ENCODE measurements around the gene AMN. TPM values are rescaled to one million over a fixed set of nuclear protein-coding genes. Genes with fewer than 3 reads are reported as not detected.
"Not testable (repeated sequence)": the region's sequence is repeated elsewhere in the genome, so short reads cannot be mapped to it uniquely, and the experiment has no call there.

Gene AMN
- polyA plus RNA-seq (2013, experiment 1 of 2): 0.20 TPM
- polyA plus RNA-seq (2013, experiment 2 of 2): 0.38 TPM

DNA sequence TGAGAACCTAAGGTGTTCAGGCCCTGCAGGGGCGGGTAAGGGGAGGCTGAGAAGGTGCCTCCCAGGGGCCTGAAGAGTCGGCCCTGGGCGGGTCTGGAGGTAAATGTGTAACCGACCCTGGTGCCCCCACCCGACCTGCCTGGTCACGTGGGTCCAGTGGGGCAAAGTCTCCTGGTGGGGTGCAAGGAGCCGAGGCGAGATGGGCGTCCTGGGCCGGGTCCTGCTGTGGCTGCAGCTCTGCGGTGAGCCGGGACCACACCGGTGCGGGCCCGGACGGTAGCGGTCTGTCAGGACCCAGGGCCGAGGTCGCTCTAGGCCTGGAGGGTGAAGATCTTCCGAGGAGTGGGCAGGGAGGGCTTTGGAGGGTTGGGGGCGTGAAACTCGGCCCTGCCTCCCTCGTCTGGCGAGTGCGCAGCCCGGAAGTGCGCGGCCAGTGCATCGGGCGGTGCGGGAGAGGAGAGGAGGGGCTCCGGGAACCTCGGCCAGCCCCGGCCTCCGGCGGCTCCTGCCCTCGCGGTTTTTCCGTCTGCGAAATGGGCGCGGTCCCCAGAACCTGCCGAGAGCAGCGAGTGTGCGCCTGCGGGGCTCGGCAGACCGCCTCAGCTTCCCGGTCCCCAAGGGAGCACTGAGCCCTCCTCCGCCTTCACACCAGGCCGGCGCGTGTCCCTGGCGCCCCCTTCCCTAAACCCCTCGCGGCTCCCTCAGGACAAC is at the start of gene AMN:
TSS of gene AMN (plus strand) at position 174 of the 711 bp plus-strand sequence. CDS start at position 200, 26 bp downstream.
- Histone ChIP-seq H3K27me3 (ENCODE audit: insufficient read depth, low read length) (peaks cover 73% of the 10 kb centered on the region), H3K4me1 (ENCODE audit: insufficient read depth, low read length) (peaks cover 10% of the 10 kb centered on the region), H3K36me3 (ENCODE audit: insufficient read depth, low read length) (no peaks in the 10 kb centered on the region), H3K9me3 (ENCODE audit: insufficient read depth, low read depth, low read length) (no peaks in the 10 kb centered on the region), H3K27ac (ENCODE audit: low read depth, low read length) (no peak within 1 kb of the TSS), H3K9ac (ENCODE audit: low read depth, low read length) (no peak within 1 kb of the TSS; the same call in 1 of the 2 replicates), H3K4me3 (ENCODE audit: low read length) (peak within 1 kb of the TSS; percentile 52)
- 7% methylated on average over 56 of the region's 56 CpGs for WGBS

- Histone ChIP-seq H3K4me3 (ENCODE audit: low read length) (no peak overlapping the region), H3K9me3 (ENCODE audit: insufficient read depth, low read depth, low read length) (no peaks in the 10 kb centered on the region), H3K36me3 (ENCODE audit: insufficient read depth, low read length) (peaks cover 23% of the 10 kb centered on the region), H3K27me3 (ENCODE audit: insufficient read depth, low read length) (no peaks in the 10 kb centered on the region), H3K9ac (ENCODE audit: low read depth, low read length) (no peak overlapping the region), H3K4me1 (ENCODE audit: insufficient read depth, low read length) (no peaks in the 10 kb centered on the region), H3K27ac (ENCODE audit: low read depth, low read length) (no peak overlapping the region)
- 90% methylated on average over 4 of the region's 7 CpGs for WGBS
Observed at GRCh38 chr14:102873131-102873530, 49.3 kb upstream of the AMN start.

DNA sequence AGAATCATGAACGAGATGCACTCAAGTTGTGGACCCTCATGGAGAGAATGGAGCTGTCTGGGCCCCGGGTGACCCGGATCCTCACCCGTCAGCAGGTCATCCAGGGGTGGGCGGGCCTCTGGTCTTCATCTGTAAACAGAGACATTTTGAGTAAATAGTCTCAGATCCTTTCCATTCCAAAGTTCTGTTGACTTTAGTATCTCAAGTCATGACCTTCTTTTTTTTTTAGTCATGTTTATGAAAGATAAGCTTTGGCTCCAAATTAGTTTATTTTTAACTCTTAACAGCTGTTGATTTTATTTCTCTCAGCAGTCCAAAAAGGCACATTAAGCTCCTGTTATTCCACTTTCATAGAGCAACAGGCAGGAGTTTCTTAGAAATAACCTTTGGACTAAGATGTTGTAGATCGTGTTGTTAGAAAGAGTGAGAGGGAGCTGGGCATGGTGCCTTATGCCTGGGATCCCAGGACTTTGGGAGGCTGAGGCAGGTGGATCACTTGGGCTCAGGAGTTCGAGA is 48.9 kb upstream of the AMN start:
- no peaks in the 10 kb centered on the region for H3K9me3 ChIP-seq (ENCODE audit: insufficient read depth, low read depth, low read length)

DNA sequence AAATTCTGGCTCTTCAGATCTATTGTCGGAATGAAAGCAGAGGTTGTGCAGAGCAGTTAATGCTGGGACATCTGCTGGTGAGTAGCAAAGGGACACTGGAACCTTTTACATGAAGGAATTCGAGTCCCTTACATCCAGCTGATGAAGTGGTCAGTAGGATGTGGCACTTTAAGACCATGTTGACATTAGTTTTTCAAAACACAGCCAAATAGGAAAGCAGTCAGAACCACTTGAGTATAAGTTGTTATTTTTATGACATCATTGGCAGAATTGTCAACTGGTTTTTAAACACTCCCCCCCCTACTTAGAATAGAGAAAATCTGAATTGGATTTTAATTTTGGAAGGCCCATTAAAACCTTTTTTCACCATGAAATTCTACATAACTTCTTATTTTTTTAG is 46.8 kb upstream of the AMN start:
- H3K4me1 ChIP-seq (ENCODE audit: insufficient read depth, low read length): no peaks in the 10 kb centered on the region
- H3K27ac ChIP-seq (ENCODE audit: low read depth, low read length): no peak overlapping the region
- H3K36me3 ChIP-seq (ENCODE audit: insufficient read depth, low read length): peaks cover 23% of the 10 kb centered on the region
- no peak overlapping the region for H3K9ac ChIP-seq (ENCODE audit: low read depth, low read length)
- H3K4me3 ChIP-seq (ENCODE audit: low read length): no peak overlapping the region
- no peaks in the 10 kb centered on the region for H3K27me3 ChIP-seq (ENCODE audit: insufficient read depth, low read length)
- WGBS: 94% methylated on average over 2 of the region's 2 CpGs
- H3K9me3 ChIP-seq (ENCODE audit: insufficient read depth, low read depth, low read length): no peaks in the 10 kb centered on the region

More for the DNA sequence above, 48.9 kb upstream of the AMN start:
- Histone ChIP-seq H3K27ac (ENCODE audit: low read depth, low read length) (no peak overlapping the region), H3K27me3 (ENCODE audit: insufficient read depth, low read length) (no peaks in the 10 kb centered on the region), H3K36me3 (ENCODE audit: insufficient read depth, low read length) (peaks cover 23% of the 10 kb centered on the region), H3K9ac (ENCODE audit: low read depth, low read length) (no peak overlapping the region), H3K4me3 (ENCODE audit: low read length) (no peak overlapping the region), H3K4me1 (ENCODE audit: insufficient read depth, low read length) (no peaks in the 10 kb centered on the region)
- 90% methylated on average over 7 of the region's 7 CpGs for WGBS

DNA sequence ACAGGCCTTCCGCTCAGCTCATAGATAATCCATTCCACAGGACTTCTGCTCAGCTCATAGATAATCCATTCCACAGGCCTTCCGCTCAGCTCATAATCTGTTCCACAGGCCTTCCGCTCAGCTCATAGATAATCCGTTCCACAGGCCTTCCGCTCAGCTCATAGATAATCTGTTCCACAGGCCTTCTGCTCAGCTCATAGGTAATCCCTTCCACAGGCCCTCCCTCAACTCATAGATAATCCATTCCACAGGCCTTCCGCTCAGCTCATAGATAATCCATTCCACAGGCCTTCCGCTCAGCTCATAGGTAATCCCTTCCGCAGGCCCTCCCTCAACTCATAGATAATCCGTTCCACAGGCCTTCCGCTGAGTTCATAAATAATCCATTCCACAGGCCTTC is 45.0 kb upstream of the AMN start:
- H3K9me3 ChIP-seq (ENCODE audit: insufficient read depth, low read depth, low read length); H3K4me1 ChIP-seq (ENCODE audit: insufficient read depth, low read length); H3K27ac ChIP-seq (ENCODE audit: low read depth, low read length); H3K27me3 ChIP-seq (ENCODE audit: insufficient read depth, low read length); H3K4me3 ChIP-seq (ENCODE audit: low read length); H3K9ac ChIP-seq (ENCODE audit: low read depth, low read length): not testable (repeated sequence)
- WGBS: 95% methylated on average over 10 of the region's 10 CpGs
- peaks cover 19% of the 10 kb centered on the region for H3K36me3 ChIP-seq (ENCODE audit: insufficient read depth, low read length)

GRCh38 chr14:102878174-102878969 is 44.1 kb upstream of the AMN start:
- Histone ChIP-seq H3K36me3 (ENCODE audit: insufficient read depth, low read length) (peaks cover 19% of the 10 kb centered on the region), H3K9ac (ENCODE audit: low read depth, low read length) (no peak overlapping the region), H3K9me3 (ENCODE audit: insufficient read depth, low read depth, low read length) (no peaks in the 10 kb centered on the region), H3K27me3 (ENCODE audit: insufficient read depth, low read length) (no peaks in the 10 kb centered on the region), H3K27ac (ENCODE audit: low read depth, low read length) (no peak overlapping the region), H3K4me3 (ENCODE audit: low read length) (no peak overlapping the region), H3K4me1 (ENCODE audit: insufficient read depth, low read length) (no peaks in the 10 kb centered on the region)
- 88% methylated on average over 6 of the region's 6 CpGs for WGBS

DNA sequence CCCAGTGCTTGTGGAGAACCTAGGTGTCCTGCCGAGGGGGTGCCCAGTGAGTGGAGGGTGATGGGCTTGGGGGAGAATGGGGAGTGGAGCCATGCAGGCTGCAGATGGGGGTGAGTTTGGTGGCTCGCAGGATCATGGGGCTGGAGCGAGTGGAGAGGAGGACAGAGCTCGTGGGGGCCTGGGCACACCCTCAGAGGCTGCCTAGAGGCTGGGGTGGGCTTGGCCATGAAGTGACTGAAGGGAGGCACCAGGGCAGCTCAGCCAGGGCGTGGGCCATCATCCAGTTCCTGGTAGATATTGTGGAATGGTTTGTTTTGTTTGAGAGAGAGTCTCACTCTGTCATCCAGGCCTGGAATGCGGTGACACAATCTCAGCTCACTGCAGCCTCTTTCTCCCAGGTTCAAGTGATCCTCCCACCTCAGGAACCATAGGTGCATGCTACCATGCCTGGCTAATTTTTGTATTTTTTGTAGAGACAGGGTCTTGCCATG is 43.4 kb upstream of the AMN start:
- Histone ChIP-seq H3K27ac (ENCODE audit: low read depth, low read length) (no peak overlapping the region), H3K9me3 (ENCODE audit: insufficient read depth, low read depth, low read length) (no peaks in the 10 kb centered on the region), H3K27me3 (ENCODE audit: insufficient read depth, low read length) (no peaks in the 10 kb centered on the region), H3K9ac (ENCODE audit: low read depth, low read length) (no peak overlapping the region), H3K36me3 (ENCODE audit: insufficient read depth, low read length) (peaks cover 19% of the 10 kb centered on the region), H3K4me1 (ENCODE audit: insufficient read depth, low read length) (no peaks in the 10 kb centered on the region), H3K4me3 (ENCODE audit: low read length) (no peak overlapping the region)
- WGBS: 93% methylated on average over 6 of the region's 6 CpGs

DNA sequence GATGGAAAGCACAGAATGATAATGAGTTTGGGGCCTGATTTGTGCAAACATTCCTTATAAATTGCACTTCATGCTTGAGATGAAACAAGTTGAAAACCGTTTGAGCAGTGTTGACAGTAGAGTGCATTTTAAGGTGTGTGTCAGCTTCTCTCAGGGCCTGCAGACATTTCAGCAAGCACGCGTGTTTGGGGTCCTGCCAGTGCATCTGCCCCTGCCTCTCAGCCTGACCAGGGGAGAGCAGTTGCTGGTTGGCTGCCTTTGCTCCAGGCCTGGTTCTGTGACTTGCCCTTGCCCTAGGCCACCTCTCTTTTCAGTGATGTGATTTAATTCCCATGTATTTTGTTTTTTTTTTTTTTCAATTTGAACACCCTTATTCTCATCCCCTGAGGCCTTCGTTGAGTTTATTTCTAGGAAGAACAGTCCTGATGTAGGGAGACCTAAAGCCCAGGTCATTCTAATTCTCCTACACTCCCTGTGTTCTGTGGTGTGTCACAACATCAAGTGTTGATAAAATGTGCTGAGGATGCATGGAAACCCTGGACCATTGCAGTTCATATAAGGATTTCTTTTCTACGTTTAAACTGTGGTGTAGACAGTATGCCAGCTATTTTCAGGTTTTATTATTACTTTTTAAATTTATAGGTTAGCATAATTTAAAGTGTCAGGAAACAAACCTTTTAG is 40.1 kb upstream of the AMN start:
- no peaks in the 10 kb centered on the region for H3K9me3 ChIP-seq (ENCODE audit: insufficient read depth, low read depth, low read length)
- H3K4me1 ChIP-seq (ENCODE audit: insufficient read depth, low read length): no peaks in the 10 kb centered on the region
- no peak overlapping the region for H3K4me3 ChIP-seq (ENCODE audit: low read length)
- no peak overlapping the region for H3K9ac ChIP-seq (ENCODE audit: low read depth, low read length)
- no peak overlapping the region for H3K27ac ChIP-seq (ENCODE audit: low read depth, low read length)
- no peaks in the 10 kb centered on the region for H3K27me3 ChIP-seq (ENCODE audit: insufficient read depth, low read length)
- peaks cover 2% of the 10 kb centered on the region; the same call in 1 of the 2 replicates for H3K36me3 ChIP-seq (ENCODE audit: insufficient read depth, low read length)
- WGBS: 82% methylated on average over 3 of the region's 5 CpGs

- no peak overlapping the region for H3K27ac ChIP-seq (ENCODE audit: low read depth, low read length)
- no peaks in the 10 kb centered on the region for H3K27me3 ChIP-seq (ENCODE audit: insufficient read depth, low read length)
- no peak overlapping the region for H3K4me3 ChIP-seq (ENCODE audit: low read length)
- WGBS: 97% methylated on average over 5 of the region's 5 CpGs
- H3K9ac ChIP-seq (ENCODE audit: low read depth, low read length): no peak overlapping the region
- no peaks in the 10 kb centered on the region for H3K9me3 ChIP-seq (ENCODE audit: insufficient read depth, low read depth, low read length)
- peaks cover 2% of the 10 kb centered on the region; the same call in 1 of the 2 replicates for H3K36me3 ChIP-seq (ENCODE audit: insufficient read depth, low read length)
- H3K4me1 ChIP-seq (ENCODE audit: insufficient read depth, low read length): no peaks in the 10 kb centered on the region
Observed at GRCh38 chr14:102883089-102883541, 39.3 kb upstream of the AMN start.

GRCh38 chr14:102883554-102883953 is 38.9 kb upstream of the AMN start:
- Histone ChIP-seq H3K27ac (ENCODE audit: low read depth, low read length) (no peak overlapping the region), H3K9me3 (ENCODE audit: insufficient read depth, low read depth, low read length) (no peaks in the 10 kb centered on the region), H3K4me3 (ENCODE audit: low read length) (no peak overlapping the region), H3K9ac (ENCODE audit: low read depth, low read length) (no peak overlapping the region), H3K4me1 (ENCODE audit: insufficient read depth, low read length) (no peaks in the 10 kb centered on the region), H3K27me3 (ENCODE audit: insufficient read depth, low read length) (no peaks in the 10 kb centered on the region), H3K36me3 (ENCODE audit: insufficient read depth, low read length) (0 out of 2 replicates have a peak, but pooled peaks cover 2% of the 10 kb centered on the region)
- WGBS: 97% methylated on average over 14 of the region's 14 CpGs

Data from HUES64 (cell line).